Stimulated activated effector memory CD8-positive, alpha-beta T cell treated with anti-CD3 and anti-CD28 coated beads, Interleukin-12 subunit alpha, Interleukin-12 subunit beta, amount 100 ng/mL, for 72 hours (primary cell): ENCODE results near the gene NFATC1.
"Not testable (repeated sequence)": the region's sequence is repeated elsewhere in the genome, so short reads cannot be mapped to it uniquely, and the experiment has no call there.

Experiments
- ATAC-seq: fragments of 150-1000 bp; cut with Tn5 transposase; 2 replicates; pipeline ENCODE4 v1.10.0; 2021
- DNase-seq, 2 donors: peaks; one replicate each; pipeline ENCODE4 v3.0.0; 2021 to 2022; ENCODE audit warnings: low spot score in 2 of 2
- H3K27ac Mint-ChIP-seq: one replicate; pipeline ENCODE4 v1.8.0; 2022; ENCODE audit warnings: mild to moderate bottlenecking, mixed read lengths
- H3K36me3 Mint-ChIP-seq: one replicate; pipeline ENCODE4 v1.8.0; 2022; ENCODE audit warnings: mild to moderate bottlenecking, mixed read lengths
- H3K4me1 Mint-ChIP-seq: one replicate; pipeline ENCODE4 v1.8.0; 2022; ENCODE audit warnings: mixed read lengths
- H3K4me3 Mint-ChIP-seq: one replicate; pipeline ENCODE4 v1.8.0; 2022; ENCODE audit warnings: mild to moderate bottlenecking, mixed read lengths
- H3K9me3 Mint-ChIP-seq: one replicate; pipeline ENCODE4 v1.8.0; 2022; ENCODE audit warnings: mixed read lengths

Gene NFATC1

DNA sequence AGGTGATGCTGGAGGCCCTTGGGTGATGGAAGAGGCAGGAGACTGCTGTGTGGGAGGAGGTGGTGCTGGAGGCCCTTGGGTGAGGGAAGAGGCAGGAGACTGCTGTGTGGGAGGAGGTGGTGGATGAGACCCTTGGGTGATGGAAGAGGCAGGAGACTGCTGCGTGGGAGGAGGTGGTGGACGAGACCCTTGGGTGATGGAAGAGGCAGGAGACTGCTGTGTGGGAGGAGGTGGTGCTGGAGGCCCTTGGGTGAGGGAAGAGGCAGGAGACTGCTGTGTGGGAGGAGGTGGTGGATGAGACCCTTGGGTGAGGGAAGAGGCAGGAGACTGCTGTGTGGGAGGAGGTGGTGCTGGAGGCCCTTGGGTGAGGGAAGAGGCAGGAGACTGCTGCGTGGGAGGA, 109.7 kb downstream of the NFATC1 start:
- not testable (repeated sequence) for H3K9me3 Mint-ChIP-seq, ATAC-seq, DNase-seq, H3K4me3 Mint-ChIP-seq
- H3K36me3 Mint-ChIP-seq: peaks cover 17% of the 10 kb centered on the region
- H3K27ac Mint-ChIP-seq: peak overlapping the region; percentile 68
- peaks cover 48% of the 10 kb centered on the region for H3K4me1 Mint-ChIP-seq

DNA sequence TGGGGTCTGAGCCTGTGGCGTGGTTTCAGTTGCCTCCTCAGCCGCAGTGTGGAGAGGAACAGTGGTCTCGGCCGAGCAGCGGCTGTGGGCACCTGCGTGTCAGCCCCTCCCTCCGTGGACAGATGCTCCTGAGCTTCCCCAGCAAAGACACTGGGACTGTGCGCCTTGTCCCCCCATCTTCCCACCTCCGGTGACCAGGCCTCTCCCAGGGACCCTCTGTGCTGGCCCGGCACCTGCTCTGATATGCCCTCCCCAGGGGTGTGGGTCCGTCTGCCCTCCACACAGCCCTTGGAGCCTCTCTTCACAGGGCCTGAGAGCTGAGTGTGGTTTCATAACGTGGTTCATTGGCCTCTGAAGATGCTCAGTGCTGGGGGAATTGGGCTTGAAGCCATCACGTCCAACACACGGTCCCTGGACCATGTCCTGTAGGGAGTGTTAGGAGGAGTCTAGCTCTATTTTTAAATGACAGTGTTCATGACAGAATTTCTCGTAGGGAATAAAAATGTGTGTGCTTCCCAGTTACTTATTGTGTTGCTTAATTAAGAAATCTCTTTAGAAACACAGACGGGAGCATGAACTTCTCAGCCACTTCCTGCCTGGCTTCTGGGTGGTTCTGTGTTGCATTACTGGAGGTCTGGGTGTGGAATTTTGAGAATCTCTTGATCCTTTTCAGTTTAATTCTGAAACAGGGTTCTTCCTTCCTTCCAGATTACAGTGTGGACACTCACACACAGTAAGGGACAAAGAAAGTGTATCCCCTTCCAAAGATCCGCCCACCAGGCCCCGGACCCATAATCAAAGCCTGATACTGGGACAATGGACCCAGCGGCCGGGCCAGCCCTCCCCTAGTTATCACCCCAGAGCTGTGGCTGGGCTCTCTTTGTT, 110.7 kb downstream of the NFATC1 start:
- Mint-ChIP-seq H3K4me3 (no peak overlapping the region), H3K36me3 (peaks cover 24% of the 10 kb centered on the region), H3K9me3 (no peaks in the 10 kb centered on the region), H3K27ac (peak overlapping the region; percentile 68), H3K4me1 (peaks cover 48% of the 10 kb centered on the region)
- DNase-seq (no peak), ATAC-seq (peak; percentile 16)

DNA sequence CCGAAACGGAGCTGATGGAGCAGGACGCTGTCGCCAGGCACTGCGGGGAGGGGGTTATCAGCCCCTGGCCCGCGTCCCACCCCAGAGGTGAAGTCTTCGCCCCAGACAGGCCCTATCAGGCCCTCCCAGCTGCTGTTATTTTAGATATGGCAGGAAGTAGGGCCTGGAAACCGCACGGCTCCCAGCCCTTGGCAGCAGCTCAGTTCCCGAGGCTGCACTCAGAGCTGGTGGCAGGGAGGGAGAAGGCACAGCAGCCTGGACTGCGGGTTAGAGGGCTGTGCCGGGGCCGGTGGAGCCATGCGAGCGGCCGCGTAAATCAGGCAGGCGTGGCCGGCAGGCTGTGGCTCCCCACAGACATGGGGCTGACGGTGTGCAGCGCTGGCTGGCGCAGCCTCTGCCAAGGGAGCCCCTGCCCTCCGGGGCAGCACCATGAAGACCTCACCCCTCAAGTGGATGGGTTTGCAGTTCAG, 111.4 kb downstream of the NFATC1 start:
- H3K4me1 Mint-ChIP-seq: peaks cover 48% of the 10 kb centered on the region
- H3K36me3 Mint-ChIP-seq: peaks cover 25% of the 10 kb centered on the region
- no peaks in the 10 kb centered on the region for H3K9me3 Mint-ChIP-seq
- no peak for ATAC-seq
- H3K4me3 Mint-ChIP-seq: no peak overlapping the region
- peak overlapping the region; percentile 68 for H3K27ac Mint-ChIP-seq
- DNase-seq: no peak

DNA sequence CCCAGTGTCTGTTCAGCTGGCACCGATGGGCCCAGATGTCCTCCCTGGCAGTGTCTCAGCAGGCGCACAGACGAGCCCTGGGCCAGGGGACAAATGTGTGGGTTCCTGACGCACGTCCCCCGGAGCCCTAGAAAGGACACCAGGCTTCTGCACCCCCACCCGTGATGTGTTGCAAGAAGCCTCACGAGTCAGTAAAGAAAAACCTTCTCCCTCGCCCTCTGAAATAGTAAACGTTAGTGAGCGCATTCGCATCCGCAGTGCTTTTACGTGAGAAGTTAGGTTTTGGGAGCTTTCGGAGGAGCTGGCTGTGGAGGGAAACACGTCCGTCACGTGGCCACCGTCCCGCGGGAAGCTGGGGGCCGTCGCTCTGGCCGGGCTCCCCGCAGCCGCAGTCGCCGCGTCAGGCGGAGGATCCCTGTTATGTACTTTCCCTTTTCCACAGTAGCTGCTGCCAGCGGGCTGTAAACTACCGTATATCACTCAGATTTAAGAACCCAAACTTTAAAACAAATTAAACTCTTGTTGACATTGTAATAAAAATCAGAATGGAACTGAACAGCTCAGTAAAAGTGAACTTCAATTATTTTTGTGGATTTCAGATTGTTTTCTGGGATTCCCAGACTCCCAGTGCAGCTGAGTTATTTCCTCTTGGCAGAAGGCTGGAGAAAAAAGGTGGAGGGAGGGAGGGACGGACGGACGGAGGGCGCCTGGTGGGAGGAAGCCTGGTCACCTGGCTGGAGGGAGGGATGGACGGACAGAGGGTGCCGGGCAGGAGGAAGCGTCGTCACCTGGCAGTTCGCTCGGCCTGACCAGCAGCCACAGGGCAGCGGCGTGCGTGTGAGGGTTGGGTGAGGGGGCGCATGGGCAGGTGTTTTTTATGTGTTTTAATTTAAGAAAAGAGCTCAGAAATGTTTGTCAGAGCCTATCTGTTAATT, 112.1 kb downstream of the NFATC1 start:
- H3K4me1 Mint-ChIP-seq: peaks cover 42% of the 10 kb centered on the region
- no peak overlapping the region for H3K4me3 Mint-ChIP-seq
- ATAC-seq: no peak
- no peak for DNase-seq
- H3K27ac Mint-ChIP-seq: no peak overlapping the region
- no peaks in the 10 kb centered on the region for H3K9me3 Mint-ChIP-seq
- peaks cover 30% of the 10 kb centered on the region for H3K36me3 Mint-ChIP-seq

DNA sequence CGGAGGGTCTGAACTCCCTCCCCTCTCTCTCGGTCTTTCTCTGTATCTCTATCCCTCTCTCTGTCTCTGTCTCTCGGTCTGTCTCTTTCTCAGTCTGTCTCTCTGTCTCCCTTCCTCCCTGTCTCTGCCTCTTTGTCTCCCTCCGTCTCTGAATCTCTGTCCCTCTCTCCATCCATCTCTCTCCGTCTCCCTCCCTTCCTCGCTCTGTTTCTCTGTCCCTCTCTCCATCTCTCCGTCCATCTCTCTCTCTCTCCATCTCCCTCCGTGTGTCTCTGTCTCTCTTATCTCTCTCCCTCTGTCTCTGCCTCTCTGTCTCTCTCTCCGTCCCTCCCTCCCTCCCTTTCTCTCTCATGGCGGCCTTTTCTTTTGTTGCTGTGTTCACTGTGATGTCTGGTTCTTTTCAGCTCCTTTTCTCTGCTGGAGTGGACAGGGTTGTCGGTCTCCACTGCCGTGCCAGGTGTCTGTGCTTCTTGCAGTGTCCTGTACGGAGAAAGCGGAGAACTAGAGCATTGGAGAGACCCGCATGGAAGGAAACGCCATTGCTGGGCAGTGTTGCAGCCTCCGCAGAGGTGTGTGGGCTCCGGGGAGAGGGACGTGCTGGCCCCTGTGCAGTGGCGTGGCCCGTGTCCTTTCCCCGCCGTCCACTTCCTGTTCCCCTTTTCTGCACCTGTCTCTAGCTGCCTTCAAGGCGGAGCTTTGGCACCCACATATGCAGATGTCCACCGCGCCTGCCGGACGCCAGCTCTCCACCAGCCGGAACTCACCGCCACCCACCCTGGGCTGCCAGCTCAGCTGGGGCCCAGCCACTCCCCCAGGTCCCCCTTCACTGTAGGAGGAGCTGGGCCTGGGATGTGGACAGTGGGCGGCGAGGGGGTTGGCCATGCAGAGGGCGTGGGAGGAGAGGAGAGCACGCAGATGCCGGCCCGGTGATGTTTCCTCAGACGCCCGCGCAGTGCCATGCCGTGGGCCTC, 113.1 kb downstream of the NFATC1 start:
- H3K9me3 Mint-ChIP-seq: no peaks in the 10 kb centered on the region
- H3K27ac Mint-ChIP-seq: no peak overlapping the region
- peaks cover 31% of the 10 kb centered on the region for H3K36me3 Mint-ChIP-seq
- peaks cover 32% of the 10 kb centered on the region for H3K4me1 Mint-ChIP-seq
- H3K4me3 Mint-ChIP-seq: no peak overlapping the region
- DNase-seq (no peak), ATAC-seq (no peak)

DNA sequence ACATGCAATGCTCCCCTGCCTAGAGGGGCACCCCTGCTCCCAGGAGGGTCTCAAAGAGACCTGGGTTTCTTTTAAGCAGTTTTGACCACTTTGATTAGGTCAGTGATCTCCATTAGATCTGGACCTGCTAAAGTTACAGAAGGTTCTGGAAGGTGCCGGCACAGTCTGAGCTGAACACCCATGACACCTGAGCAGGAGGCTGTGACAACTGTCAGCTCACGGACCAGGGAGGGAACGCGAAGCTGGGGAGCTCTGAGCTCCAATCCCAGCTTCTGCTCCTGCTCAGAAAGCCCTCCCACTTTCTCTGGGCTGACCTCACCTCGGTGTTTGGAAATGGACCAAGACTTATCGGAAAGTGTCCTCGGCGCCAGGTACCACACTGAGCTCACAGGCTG, 113.8 kb downstream of the NFATC1 start:
- H3K27ac Mint-ChIP-seq: no peak overlapping the region
- no peaks in the 10 kb centered on the region for H3K9me3 Mint-ChIP-seq
- DNase-seq (no peak), ATAC-seq (no peak)
- peaks cover 31% of the 10 kb centered on the region for H3K36me3 Mint-ChIP-seq
- peaks cover 25% of the 10 kb centered on the region for H3K4me1 Mint-ChIP-seq
- H3K4me3 Mint-ChIP-seq: no peak overlapping the region

DNA sequence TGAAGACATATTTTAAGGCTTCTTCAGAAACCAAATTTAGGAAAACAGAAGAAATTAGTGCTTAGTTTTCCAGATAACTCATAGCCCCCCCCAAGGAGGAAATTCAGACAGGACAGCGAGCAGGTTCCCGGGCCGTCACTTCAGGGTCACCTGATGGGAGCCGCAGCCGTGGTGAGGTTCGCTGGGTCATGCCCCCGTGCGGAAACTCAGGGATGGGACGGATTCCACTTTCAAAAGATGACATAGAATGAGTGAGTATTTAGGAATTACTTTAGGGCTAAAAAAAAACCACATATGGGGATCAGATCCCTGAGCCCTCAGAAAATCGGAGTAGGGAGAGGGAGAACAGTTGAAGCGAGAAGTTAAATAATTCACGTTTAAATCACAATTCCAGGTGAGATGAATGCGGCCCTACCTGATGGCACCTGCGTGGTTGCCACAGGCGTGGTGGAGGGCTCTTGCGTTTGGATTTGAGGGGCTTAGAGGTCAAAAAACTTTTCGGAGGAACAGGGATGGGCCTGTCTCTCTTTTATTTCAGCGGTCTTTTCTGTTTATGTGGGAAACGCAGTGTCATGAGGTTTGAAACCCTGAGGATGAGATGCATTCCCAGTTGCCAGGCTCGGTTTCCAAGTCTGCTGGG, 114.4 kb downstream of the NFATC1 start:
- Mint-ChIP-seq H3K4me1 (peaks cover 23% of the 10 kb centered on the region), H3K9me3 (no peaks in the 10 kb centered on the region), H3K4me3 (no peak overlapping the region), H3K36me3 (peaks cover 31% of the 10 kb centered on the region), H3K27ac (peak overlapping the region; percentile 33)
- DNase-seq (no peak), ATAC-seq (no peak)

DNA sequence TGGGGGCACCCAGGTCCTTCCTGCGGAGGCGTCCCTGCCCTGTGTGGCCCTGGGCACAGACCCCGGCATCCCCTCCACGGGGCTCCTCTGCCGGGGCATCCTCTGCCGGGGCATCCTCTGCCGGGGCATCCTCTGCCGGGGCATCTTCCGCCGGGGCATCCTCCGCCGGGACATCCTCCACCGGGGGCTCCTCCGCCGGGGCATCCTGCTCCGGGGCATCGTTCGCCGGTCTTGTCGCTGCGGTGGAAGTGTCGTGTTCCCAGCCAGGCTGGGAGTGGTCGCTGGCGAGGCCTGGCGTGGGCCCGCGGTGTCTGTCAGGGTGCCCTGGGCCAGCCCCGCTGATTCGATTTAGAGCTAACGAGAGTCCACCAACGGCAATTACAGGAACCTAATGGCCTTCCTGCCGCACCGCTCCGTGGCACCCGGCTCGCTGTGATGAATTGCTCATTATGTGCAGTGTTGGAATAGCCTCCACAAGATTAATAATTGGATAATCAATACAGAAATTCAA, 115.1 kb downstream of the NFATC1 start:
- H3K4me3 Mint-ChIP-seq: no peak overlapping the region
- peaks cover 19% of the 10 kb centered on the region for H3K4me1 Mint-ChIP-seq
- ATAC-seq (no peak), DNase-seq (no peak)
- H3K27ac Mint-ChIP-seq: no peak overlapping the region
- no peaks in the 10 kb centered on the region for H3K9me3 Mint-ChIP-seq
- H3K36me3 Mint-ChIP-seq: peaks cover 31% of the 10 kb centered on the region

DNA sequence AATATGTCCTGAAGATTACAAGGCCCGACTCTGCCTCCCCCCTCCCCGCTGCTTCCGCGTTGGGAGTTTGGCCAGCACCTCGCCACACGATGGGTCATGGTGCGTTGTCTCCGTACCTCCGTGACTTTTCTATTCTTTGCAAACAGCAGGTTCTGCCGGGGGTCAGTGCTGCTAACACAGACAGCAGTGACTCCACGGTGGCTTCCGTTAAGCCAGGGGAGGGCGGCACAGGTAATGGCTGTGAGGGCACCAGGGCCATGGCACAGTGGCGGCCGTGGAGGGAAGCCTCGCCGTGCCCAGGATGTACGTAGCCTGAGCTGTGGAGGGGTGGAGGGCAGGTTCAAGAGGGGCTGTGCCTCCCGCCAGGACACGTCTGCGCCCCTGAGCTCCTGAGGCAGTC, 115.5 kb downstream of the NFATC1 start:
- Mint-ChIP-seq H3K4me3 (no peak overlapping the region), H3K4me1 (peaks cover 18% of the 10 kb centered on the region), H3K9me3 (no peaks in the 10 kb centered on the region), H3K36me3 (peaks cover 31% of the 10 kb centered on the region), H3K27ac (no peak overlapping the region)
- no peak for ATAC-seq
- no peak for DNase-seq

DNA sequence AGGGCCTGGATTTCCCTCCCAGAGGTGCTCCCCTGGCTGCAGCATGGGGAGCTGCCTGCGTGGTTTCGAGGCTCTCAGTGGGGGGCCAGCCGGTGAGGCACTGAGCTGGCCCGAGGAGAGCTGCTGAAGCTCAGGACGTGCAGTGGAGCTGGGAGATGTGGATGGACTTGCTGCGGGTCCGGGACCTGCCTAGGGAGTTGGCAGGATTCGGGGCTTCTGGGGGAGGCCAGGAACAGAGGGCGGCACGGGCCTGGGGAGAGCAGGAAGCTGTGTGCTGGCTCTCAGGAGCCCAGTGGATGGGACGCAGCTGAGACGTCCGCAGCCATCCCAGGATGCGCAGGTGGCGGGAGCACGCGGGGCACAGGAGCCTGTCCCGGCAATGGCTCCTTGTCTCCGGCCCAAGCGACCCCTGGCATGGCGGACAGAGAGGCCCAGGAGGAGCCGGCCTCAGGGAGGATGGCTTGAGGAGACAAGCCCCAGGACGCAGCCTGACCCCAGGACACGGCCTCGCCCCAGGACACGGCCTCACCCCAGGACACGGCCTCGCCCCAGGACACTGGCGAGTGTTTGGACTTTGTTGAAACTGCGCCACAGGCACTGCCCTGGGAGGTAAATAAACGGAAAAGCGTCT, 116.1 kb downstream of the NFATC1 start:
- Mint-ChIP-seq H3K4me3 (no peak overlapping the region), H3K27ac (no peak overlapping the region), H3K36me3 (peaks cover 31% of the 10 kb centered on the region), H3K9me3 (no peaks in the 10 kb centered on the region), H3K4me1 (peaks cover 19% of the 10 kb centered on the region)
- ATAC-seq (no peak), DNase-seq (no peak)

DNA sequence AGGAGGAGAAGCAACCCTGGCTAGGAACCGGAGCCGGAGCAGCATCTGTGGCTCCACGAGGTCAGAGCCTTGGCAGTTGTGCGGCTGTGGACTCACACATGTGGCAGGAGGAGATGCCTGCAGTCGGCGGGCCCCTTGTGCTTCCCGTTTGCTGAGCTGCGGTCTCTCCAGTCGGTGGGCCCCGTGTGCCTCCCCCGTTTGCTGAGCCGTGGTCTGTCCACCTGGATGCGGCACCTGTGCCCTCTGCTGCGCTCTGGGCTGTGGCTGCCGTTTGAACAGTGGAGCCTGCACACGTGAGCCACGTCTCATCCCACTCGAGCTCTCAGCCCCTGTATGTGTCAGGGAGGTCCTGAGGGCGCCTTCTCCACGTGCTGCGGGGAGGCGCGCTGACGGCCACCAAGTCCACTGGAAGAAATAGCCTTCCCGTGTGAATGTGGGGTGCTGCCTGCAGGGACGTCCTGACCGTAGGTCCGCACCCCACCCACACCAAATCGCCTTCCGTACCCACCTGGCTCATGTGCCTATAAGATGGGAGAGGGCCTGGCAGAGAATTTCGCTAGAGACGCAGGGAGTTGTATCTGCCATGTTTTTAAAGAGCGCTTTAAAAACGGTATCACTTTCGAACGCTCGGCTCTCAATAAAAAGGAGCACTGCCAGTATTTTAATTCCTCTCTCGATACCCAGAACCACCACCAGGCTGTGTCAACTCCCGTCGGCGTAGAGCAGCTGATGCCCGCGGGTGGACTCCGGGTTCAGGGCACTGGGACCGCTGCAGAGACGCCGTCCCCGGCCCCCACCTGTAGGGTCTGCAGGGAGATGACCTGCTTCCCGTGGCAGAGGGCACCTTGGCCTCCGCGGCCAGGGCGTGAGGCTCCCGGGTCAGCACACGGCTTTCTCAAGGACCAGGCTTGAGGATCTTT, 117.0 kb downstream of the NFATC1 start:
- no peak overlapping the region for H3K4me3 Mint-ChIP-seq

DNA sequence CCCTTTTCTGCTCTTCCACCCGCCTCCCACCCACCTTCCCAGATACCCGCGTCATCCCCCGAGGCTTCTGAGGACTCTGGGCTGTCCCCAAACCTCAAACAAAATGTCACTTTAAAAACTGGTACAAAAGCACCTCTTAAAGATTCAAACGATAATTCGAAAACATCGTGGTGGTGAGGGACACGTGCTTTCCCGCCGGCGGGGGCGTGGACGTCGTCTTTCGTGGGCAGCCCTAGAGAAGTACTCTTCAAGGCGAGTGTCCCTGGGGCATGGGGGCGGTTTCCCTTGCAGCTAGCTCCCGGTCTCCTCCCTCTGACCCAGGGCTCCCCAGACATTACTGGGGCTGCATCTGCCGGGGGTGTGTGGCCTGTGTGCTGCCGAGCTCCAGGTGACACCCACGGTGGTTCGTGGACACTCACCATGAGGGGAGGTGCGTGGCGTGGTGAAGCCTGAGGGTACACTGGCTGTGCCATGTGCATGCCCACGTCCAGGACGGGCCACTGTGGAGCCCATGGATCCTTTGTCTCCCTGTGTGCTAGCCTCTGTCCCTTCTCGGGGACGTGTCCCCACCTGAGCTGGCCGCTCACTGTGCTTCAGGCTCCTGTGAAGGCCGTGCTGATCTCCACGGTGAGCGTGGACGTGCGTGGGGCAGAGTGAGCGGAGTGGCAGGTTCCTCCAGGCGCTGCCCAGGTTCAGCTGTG, 117.8 kb downstream of the NFATC1 start:
- H3K4me3 Mint-ChIP-seq: no peak overlapping the region
- peaks cover 30% of the 10 kb centered on the region for H3K4me1 Mint-ChIP-seq
- peaks cover 27% of the 10 kb centered on the region for H3K36me3 Mint-ChIP-seq
- DNase-seq: no peak
- ATAC-seq: no peak
- H3K9me3 Mint-ChIP-seq: no peaks in the 10 kb centered on the region
- H3K27ac Mint-ChIP-seq: no peak overlapping the region

More for the DNA sequence above, 117.0 kb downstream of the NFATC1 start:
- no peaks in the 10 kb centered on the region for H3K9me3 Mint-ChIP-seq
- H3K27ac Mint-ChIP-seq: no peak overlapping the region
- DNase-seq (no peak), ATAC-seq (no peak)
- peaks cover 28% of the 10 kb centered on the region for H3K4me1 Mint-ChIP-seq
- peaks cover 31% of the 10 kb centered on the region for H3K36me3 Mint-ChIP-seq
